K562 treated with DMSO at 1 percent for 48 hours (cell line): ENCODE measurements around the gene SPDYE6. TPM values are rescaled to one million over a fixed set of nuclear protein-coding genes. Genes with fewer than 3 reads are reported as not detected.

Source experiments
- total RNA-seq: library from RNA; unstranded; fragments of 300-600 nt; gene quantifications from 2 replicates; pipeline ENCODE4 v1.2.3, GENCODE V29; 2022; ENCODE audit warnings: low replicate concordance; ENCODE audit errors: extremely low read depth

The SPDYE6 gene
- total RNA-seq: not detected in 2 replicates

GRCh38 chr7:102356344-102356743 is at the start of gene SPDYE6:
Gene SPDYE6 (minus strand): TSS chr7:102356444. CDS start chr7:102356023, 421 bp downstream.

GRCh38 chr7:102395873-102396709 is 39.8 kb upstream of the SPDYE6 start, which contains the start of gene PRKRIP1:
Gene PRKRIP1 (plus strand): TSS chr7:102396363. CDS start chr7:102396412, 49 bp downstream.

Other genes with a start within 250 kb of the SPDYE6 start
- gene SH2B2, start 69.6 kb downstream of the SPDYE6 start, total RNA-seq: not detected in 2 replicates
- not detected in 2 replicates for gene PRKRIP1, start 39.9 kb upstream of the SPDYE6 start, total RNA-seq
- gene ORAI2, start 77.1 kb upstream of the SPDYE6 start, total RNA-seq: not detected in 2 replicates
- not detected in 2 replicates for gene ALKBH4, start 108.4 kb upstream of the SPDYE6 start, total RNA-seq
- gene LRWD1, start 108.5 kb upstream of the SPDYE6 start, total RNA-seq: not detected in 2 replicates
- gene POLR2J, start 122.5 kb upstream of the SPDYE6 start, total RNA-seq: not detected in 2 replicates
- not detected in 2 replicates for gene RASA4B, start 161.3 kb upstream of the SPDYE6 start, total RNA-seq
- not detected in 2 replicates for gene UPK3BL2, start 187.3 kb upstream of the SPDYE6 start, total RNA-seq
- not detected in 2 replicates for gene SPDYE2, start 194.8 kb upstream of the SPDYE6 start, total RNA-seq
- gene POLR2J3, start 216.1 kb upstream of the SPDYE6 start, total RNA-seq: not detected in 2 replicates